Upper lobe of left lung (tissue), 6 donors: ENCODE measurements around the gene POU4F1. TPM values are rescaled to one million over a fixed set of nuclear protein-coding genes. Genes with fewer than 3 reads are reported as not detected.

Source experiments
- ATAC-seq, 2 donors: fragments of 200-7000 bp; cut with Tn5 transposase; one replicate each; pipeline ENCODE4 v1.9.1; 2022; ENCODE audit warnings: mild to moderate bottlenecking in 2 of 2, moderate library complexity in 2 of 2; ENCODE audit not compliant: low FRiP score in 2 of 2
- DNase-seq, 2 donors: peaks; one replicate each; pipeline ENCODE4 v3.0.0-alpha.2; 2019 to 2020
- H3K27ac ChIP-seq, 4 donors: fragments of 200-600 bp; sonication (generic); one replicate each; pipeline ENCODE4 v1.5.1; 2016 to 2019
- H3K27me3 ChIP-seq, 4 donors: fragments of 200-600 bp; sonication (generic); one replicate each; pipeline ENCODE4 v1.5.1; 2017 to 2019
- H3K36me3 ChIP-seq, 4 donors: fragments of 200-600 bp; sonication (generic); one replicate each; pipeline ENCODE4 v1.5.1; 2016 to 2019
- H3K4me1 ChIP-seq, 4 donors: fragments of 200-600 bp; sonication (generic); one replicate each; pipeline ENCODE4 v1.5.1; 2018 to 2019
- H3K4me3 ChIP-seq, 4 donors: fragments of 200-600 bp; sonication (generic); one replicate each; pipeline ENCODE4 v1.5.1; 2017 to 2019; ENCODE audit warnings: mild to moderate bottlenecking in 2 of 4, moderate library complexity in 1 of 4
- H3K9me3 ChIP-seq, 4 donors: fragments of 200-600 bp; sonication (generic); one replicate each; pipeline ENCODE4 v1.5.1; 2018 to 2019
- EP300 ChIP-seq, 4 donors: sonication (generic); formaldehyde crosslinking; IDR thresholded peaks; one replicate each; pipeline ENCODE4 v1.5.1; 2017; ENCODE audit warnings: antibody characterized with exemption in 4 of 4, control low read depth in 2 of 4
- POLR2A ChIP-seq, 4 donors: fragments of 450-650 bp; IDR thresholded peaks; one replicate each; pipeline ENCODE4 v1.5.1; 2016 to 2017; ENCODE audit warnings: antibody characterized with exemption in 4 of 4, mild to moderate bottlenecking in 2 of 4
- POLR2AphosphoS5 ChIP-seq, 2 donors: sonication (generic); formaldehyde crosslinking; IDR thresholded peaks; one replicate each; pipeline ENCODE4 v1.5.1; 2017; ENCODE audit warnings: antibody characterized with exemption in 2 of 2
- WGBS, 2 donors: methylation state at CpG; one replicate each; pipeline ENCODE4 v1.1.5; 2017 to 2018; 5-methylcytosine and 5-hydroxymethylcytosine counted together
- total RNA-seq, 6 donors: library from RNA; depleted of rRNA in 4 of 6; stranded (reverse); fragments of >200 nt in 4 of 6; gene quantifications; one replicate each; pipeline versions ENCODE4 v1.1.0 to v1.2.1, GENCODE V29; 2016 to 2021
- TF ChIP-seq, protein P1 (sequence below), 6 experiments: fragments of 450-650 bp in 4 of 6; fragments of 200-600 bp in 2 of 6; sonication (generic) in 2 of 6; IDR thresholded peaks; one replicate each; pipeline ENCODE4 v1.5.1; 2016 to 2019; ENCODE audit warnings: antibody characterized with exemption in 6 of 6
- donor health status: DM: no; HTN: no; CAD: no; lungs with moderate emphysema.
- donor health status: DM: no; HTN: yes; CAD: no; lungs with severe emphysema.

The POU4F1 gene
- total RNA-seq, 6 donors from 2014 or later, result not detected

DNA sequence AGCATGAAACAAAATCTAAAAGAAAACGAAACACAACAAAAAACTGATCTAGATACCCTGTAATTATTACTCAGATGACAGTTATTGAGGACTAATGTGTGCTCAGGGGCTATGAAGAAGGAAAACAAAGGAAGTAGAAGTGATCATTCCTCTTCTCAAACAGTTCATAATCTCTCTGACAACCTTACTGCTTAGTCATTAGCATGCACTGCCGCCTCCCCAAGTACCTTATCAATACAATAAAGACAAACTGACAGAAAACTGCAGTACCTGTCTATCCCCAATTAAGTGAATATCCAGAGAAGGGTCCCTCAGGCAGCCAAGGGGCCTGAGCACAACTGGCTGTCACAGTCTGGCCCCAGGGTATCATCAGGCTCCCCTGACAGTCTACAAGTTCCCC is 22.0 kb upstream of the POU4F1 start:
- no peak for DNase-seq

GRCh38 chr13:78623132-78623531 is 19.8 kb upstream of the POU4F1 start:
- TF ChIP-seq POLR2A (IDR thresholded peaks at IDR 0.05) (no peak), POLR2AphosphoS5 (IDR thresholded peaks at IDR 0.05) (no peak), EP300 (IDR thresholded peaks at IDR 0.05) (no peak)
- TF ChIP-seq, protein P1, sequence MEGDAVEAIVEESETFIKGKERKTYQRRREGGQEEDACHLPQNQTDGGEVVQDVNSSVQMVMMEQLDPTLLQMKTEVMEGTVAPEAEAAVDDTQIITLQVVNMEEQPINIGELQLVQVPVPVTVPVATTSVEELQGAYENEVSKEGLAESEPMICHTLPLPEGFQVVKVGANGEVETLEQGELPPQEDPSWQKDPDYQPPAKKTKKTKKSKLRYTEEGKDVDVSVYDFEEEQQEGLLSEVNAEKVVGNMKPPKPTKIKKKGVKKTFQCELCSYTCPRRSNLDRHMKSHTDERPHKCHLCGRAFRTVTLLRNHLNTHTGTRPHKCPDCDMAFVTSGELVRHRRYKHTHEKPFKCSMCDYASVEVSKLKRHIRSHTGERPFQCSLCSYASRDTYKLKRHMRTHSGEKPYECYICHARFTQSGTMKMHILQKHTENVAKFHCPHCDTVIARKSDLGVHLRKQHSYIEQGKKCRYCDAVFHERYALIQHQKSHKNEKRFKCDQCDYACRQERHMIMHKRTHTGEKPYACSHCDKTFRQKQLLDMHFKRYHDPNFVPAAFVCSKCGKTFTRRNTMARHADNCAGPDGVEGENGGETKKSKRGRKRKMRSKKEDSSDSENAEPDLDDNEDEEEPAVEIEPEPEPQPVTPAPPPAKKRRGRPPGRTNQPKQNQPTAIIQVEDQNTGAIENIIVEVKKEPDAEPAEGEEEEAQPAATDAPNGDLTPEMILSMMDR (IDR thresholded peaks at IDR 0.05), result no peak
- ATAC-seq, result no peak

More for the DNA sequence above, 22.0 kb upstream of the POU4F1 start:
- no peak overlapping the region for H3K27ac ChIP-seq
- peaks cover 0 to 24% (median 4%) of the 10 kb centered on the region in 4 donors for H3K36me3 ChIP-seq
- H3K27me3 ChIP-seq, result no peaks in the 10 kb centered on the region
- no peak for ATAC-seq
- 98 to 99% methylated on average over 2 of the region's 2 CpGs for WGBS, 2 donors
- no peak for TF ChIP-seq POLR2AphosphoS5 (IDR thresholded peaks at IDR 0.05)
- no peak for TF ChIP-seq POLR2A (IDR thresholded peaks at IDR 0.05)
- no peak for TF ChIP-seq EP300 (IDR thresholded peaks at IDR 0.05)
- TF ChIP-seq, protein P1 (IDR thresholded peaks at IDR 0.05), result no peak
- H3K4me1 ChIP-seq, result no peaks in the 10 kb centered on the region
- H3K9me3 ChIP-seq, result no peaks in the 10 kb centered on the region
- no peak overlapping the region for H3K4me3 ChIP-seq

DNA sequence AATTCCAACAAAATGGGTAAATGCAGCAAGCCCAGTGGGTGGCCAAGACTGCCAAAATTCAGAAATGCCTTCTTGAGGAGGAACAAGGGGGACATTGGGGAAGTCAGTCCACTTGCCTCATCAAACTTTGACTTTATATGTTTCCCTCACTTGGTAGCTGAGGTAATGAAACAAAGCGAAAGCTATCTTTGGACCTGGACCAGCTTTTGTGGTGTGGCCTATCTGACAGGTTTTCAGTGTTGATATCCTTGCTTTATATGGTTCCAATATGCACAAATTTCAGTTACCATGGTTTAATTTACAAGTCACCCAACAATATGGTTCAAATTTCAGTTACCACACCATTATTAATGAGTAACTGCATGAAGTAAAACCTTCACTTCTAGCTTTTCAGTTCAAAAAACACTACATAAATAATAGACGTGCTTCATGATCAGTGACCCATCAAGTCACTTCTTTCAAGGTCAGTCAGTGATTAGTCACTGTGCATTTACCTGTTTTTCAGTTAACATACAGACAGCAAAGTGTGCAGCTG is 17.7 kb upstream of the POU4F1 start:
- Histone ChIP-seq H3K4me1 (no peaks in the 10 kb centered on the region), H3K27ac (no peak overlapping the region), H3K36me3 (peaks cover 0 to 26% (median 10%) of the 10 kb centered on the region in 4 donors), H3K27me3 (no peaks in the 10 kb centered on the region), H3K4me3 (no peak overlapping the region), H3K9me3 (no peaks in the 10 kb centered on the region)
- ATAC-seq (no peak), DNase-seq (no peak)
- TF ChIP-seq POLR2AphosphoS5 (IDR thresholded peaks at IDR 0.05) (no peak), EP300 (IDR thresholded peaks at IDR 0.05) (no peak), POLR2A (IDR thresholded peaks at IDR 0.05) (no peak)
- TF ChIP-seq, protein P1 (IDR thresholded peaks at IDR 0.05), result no peak
- 98 to 100% methylated on average over 2 of the region's 2 CpGs for WGBS, 2 donors

More at GRCh38 chr13:78623132-78623531, 19.8 kb upstream of the POU4F1 start:
- WGBS, 2 donors, result 94 to 96% methylated on average over 3 of the region's 3 CpGs
- no peaks in the 10 kb centered on the region for H3K27me3 ChIP-seq
- H3K27ac ChIP-seq, result no peak overlapping the region
- no peak overlapping the region for H3K4me3 ChIP-seq
- peaks cover 0 to 16% (median 2%) of the 10 kb centered on the region in 4 donors for H3K36me3 ChIP-seq
- no peaks in the 10 kb centered on the region for H3K9me3 ChIP-seq
- DNase-seq, result no peak
- no peaks in the 10 kb centered on the region for H3K4me1 ChIP-seq

GRCh38 chr13:78618411-78618810 is 15.1 kb upstream of the POU4F1 start:
- WGBS, 2 donors, result 93 to 100% methylated on average over 1 of the region's 1 CpG
- DNase-seq (no peak), ATAC-seq (no peak)
- TF ChIP-seq EP300 (IDR thresholded peaks at IDR 0.05) (no peak), POLR2A (IDR thresholded peaks at IDR 0.05) (no peak), POLR2AphosphoS5 (IDR thresholded peaks at IDR 0.05) (no peak)
- TF ChIP-seq, protein P1 (IDR thresholded peaks at IDR 0.05), result no peak
- peaks cover 0 to 23% (median 13%) of the 10 kb centered on the region in 4 donors for H3K36me3 ChIP-seq
- H3K27ac ChIP-seq, result no peak overlapping the region
- no peaks in the 10 kb centered on the region for H3K9me3 ChIP-seq
- no peaks in the 10 kb centered on the region for H3K4me1 ChIP-seq
- no peaks in the 10 kb centered on the region for H3K27me3 ChIP-seq
- H3K4me3 ChIP-seq, result no peak overlapping the region

GRCh38 chr13:78611040-78611439 is 7.7 kb upstream of the POU4F1 start:
- H3K27me3 ChIP-seq, result peaks cover 0 to 44% (median 24%) of the 10 kb centered on the region in 4 donors
- H3K36me3 ChIP-seq, result peaks cover 0 to 10% (median 5%) of the 10 kb centered on the region in 4 donors
- H3K27ac ChIP-seq, result no peak overlapping the region
- H3K9me3 ChIP-seq, result no peaks in the 10 kb centered on the region
- no peak overlapping the region for H3K4me3 ChIP-seq
- no peak for ATAC-seq
- H3K4me1 ChIP-seq, result peaks cover 28 to 36% (median 29%) of the 10 kb centered on the region in 4 donors
- TF ChIP-seq EP300 (IDR thresholded peaks at IDR 0.05) (no peak), POLR2A (IDR thresholded peaks at IDR 0.05) (no peak), POLR2AphosphoS5 (IDR thresholded peaks at IDR 0.05) (no peak)
- TF ChIP-seq, protein P1 (IDR thresholded peaks at IDR 0.05), result no peak
- 65 to 66% methylated on average over 3 of the region's 3 CpGs for WGBS, 2 donors
- no peak for DNase-seq
